Measurements from ENCODE around the gene COQ6.
"Not testable (repeated sequence)": the region's sequence is repeated elsewhere in the genome, so short reads cannot be mapped to it uniquely, and the experiment has no call there.

The COQ6 gene

DNA sequence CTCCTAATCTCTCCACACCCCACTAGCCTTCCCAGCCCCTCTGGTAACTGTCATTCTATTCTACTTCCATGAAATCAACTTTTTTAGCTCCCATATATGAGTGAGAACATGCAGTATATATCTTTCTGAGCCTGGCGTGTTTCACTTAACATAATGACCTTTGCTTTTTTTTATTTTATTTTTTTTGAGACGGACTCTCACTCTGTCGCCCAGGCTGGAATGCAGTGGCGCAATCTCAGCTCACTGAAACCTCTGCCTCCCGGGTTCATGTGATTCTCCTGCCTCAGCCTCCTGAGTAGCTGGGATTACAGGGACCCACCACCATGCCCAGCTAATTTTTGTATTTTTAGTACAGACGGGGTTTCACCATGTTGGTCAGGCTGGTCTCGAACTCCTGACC, 38.6 kb downstream of the COQ6 start:
- DNase-seq, result not testable (repeated sequence)

DNA sequence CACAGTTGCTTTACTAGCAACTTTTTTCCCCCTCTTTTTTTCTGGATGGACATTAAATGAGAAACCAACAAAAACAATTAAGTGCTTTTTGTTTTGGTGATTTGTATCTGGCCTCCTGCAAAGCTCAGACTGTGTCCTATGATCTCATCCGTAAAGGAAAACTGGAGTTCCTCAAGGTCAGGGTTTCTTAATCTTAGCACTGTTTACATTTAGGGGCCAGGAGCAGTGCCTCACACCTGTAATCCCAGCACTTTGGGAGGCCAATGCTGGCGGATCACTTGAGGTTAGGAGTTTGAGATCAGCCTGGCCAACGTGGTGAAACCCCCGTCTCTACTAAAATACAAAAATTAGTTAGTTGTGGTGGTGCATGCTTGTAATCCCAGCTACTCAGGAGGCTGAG, 41.0 kb downstream of the COQ6 start:
- DNase-seq, result no peak

DNA sequence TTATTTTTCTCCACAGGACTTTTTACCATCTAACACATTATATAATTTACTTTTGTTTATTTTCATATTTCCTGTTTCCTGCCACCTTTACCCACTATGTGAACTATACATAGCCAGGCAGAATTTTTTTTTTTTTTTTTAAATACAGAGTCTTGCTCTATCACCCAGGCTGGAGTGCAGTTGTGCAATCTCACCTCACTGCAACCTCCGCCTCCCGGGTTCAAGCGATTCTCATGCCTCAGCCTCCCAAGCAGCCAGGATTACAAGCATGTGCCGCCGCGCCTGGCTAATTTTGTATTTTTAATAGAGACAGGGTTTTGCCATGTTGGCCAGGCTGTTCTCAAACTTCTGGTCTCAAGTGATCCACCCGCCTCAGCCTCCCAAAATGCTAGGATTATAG, 44.8 kb downstream of the COQ6 start:
- DNase-seq, result not testable (repeated sequence)

DNA sequence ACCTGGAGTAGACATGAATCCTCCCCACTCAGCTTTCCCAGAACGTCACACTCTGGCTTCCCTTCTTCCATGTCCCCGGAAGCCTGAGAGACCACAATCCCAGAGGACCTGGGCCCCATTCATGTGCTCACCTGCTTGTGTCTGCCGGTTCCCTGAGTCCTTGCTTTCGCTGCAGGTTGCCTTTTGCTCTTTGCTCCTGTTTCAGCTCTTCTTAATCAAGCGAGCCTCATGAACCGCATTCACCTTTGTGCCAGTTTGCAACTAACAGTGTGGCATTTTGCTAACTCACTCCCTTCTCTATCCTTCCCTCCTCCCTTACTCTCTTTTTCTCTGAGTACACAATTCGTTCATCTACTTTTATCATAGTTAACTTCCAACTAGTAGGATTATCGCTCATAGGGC, 45.9 kb downstream of the COQ6 start:
- no peak for DNase-seq

DNA sequence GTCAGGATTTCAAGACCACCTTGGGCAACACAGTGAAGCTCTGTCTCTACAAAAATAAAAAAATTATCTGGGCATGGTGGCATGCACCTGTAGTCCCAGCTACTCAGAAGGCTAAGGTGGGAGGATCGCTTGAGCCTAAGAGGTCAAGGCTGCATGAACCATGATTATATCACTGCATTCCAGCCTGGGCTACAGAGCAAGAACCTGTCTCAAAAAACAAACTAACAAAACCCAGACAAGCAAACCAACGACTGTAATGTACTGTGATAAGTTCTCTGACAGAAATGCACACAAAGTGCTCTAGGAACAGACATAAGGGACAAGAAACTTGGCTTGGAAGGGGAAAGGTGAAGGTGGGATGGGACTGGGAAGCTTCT, 46.6 kb downstream of the COQ6 start:
- no peak for DNase-seq

DNA sequence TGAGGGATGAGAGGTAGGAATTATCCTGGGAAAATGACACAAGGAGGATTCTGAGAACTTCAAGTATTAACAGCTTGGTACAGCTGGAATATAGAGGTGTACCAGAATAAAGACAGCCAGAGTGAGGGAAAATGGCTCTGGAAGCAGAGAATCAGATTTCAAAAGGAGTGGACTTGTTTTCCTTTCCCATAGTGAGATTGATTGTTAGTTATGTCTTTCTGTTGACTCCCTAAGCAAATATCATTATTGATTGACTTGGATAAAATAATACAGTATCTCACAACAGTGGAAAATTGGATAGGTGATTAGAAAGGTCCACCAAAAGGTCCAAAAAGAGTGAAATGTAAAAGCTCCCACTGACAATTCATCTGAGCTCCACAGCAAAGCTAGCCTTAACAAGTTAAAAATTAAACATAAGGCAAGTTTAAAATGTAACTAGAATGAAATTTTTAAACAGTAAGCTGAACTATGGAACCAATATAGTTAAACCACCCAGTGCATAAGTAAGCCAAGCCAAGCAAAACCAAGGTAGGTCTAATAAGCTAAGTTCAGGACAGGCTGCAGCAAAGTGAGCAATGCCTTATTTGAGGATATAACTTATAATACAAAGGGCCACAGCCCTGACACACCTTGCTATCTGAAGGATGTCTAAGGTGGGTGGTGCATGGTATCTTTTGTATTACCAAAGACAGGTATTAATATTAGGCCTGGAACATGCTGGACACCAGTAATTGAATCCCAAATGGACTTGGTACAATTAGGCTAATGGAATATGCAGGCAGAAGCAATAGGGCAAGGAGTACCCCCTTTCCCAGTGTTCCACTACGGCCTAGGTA, 47.2 kb downstream of the COQ6 start:
- no peak for DNase-seq

DNA sequence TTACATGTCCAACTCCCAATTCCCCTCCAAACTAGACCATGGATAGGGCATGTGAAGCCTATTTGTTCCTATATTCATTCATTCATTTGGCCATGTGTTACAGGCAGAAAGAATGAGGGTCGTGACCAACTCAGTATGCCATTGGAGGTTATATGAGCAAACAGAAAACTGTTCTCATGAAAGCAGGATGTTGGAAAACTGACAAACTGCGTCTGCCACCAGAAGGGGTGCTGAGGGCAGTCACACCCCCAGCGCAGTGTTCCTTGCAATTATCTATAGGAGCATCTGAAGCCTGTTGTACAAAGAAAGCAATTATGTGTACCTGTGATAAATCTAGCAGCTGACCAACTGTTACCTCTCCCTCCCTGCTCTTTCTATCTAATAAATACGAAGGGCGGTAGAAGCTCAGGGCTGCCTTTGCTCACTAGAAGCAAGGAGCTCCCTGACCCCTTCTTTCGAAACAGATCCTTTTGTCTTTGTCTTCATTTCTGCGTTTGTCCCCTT, 47.9 kb downstream of the COQ6 start:
- no peak for DNase-seq

DNA sequence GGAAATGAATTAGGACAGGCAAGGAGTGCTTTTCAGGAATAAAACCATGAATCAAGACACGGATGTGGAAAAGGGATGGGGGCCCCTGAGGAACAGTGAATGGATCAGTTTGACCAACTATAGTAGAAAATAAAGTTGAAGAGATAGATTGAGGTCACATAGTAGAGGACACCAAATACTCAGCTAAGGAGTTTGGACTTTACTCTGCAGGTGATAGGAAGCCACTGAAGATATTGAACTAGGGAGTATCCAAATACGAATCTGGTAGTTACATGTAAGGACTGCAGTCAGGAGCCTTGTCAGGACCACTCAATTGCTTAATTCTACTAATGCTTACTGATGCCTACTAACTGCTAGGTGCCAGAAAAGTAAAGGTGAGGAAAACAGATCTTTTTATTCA, 48.6 kb downstream of the COQ6 start:
- DNase-seq, result no peak

DNA sequence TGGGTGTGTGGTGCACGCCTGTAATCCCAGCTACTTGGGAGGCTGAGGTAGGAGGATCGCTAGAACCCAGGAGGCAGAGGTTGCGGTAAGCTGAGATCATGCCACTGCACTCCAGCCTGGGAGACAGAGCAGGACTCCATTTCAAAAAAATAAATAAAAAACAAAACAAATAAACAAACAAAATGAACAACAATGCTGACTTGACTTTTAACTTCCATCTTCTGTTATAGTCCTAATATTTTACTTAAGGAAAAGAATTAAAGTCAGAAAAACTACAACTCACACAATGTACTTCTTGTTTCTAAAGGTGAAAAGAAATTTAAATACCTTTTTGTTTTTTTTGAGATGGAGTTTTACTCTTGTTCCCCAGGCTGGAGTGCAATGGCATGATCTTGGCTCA, 55.6 kb downstream of the COQ6 start:
- not testable (repeated sequence) for DNase-seq

DNA sequence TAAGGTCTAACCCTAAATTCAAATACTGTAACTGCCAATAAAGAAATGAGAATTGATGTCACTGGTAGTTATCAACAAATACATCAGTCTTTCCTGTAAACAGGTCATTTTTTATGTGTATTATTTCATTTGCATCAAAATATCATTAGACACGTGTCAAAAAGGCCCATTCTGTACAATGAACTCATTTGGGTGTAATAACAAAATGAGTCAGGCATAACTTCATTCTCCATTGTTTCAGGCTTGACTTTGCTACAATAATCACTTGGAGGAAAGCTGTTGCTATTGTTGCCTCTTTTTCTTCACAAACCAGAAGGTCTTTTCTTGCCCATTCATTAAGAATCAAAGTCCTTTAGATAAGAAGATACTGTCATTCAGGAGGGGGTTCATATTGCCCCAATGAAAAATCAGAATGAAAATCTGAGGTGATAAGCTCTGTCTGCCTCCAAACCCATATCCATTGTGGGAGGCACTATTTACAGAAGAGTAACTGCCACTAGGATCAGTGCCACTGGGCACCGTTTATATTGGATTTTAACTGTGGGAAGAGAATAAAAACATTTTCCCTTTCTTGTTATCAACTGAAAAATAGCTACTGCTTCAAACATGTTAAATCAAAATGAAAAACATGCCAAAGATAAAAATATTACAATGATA, 58.9 kb downstream of the COQ6 start:
- no peak for DNase-seq

Data from activated CD4-positive, alpha-beta T cell treated with anti-CD3 and anti-CD28 coated beads for 1 hour (primary cell).